ENCODE measurements around the gene FAM234B. TPM values are rescaled to one million over a fixed set of nuclear protein-coding genes. Genes with fewer than 3 reads are reported as not detected.
"Not testable (repeated sequence)": the region's sequence is repeated elsewhere in the genome, so short reads cannot be mapped to it uniquely, and the experiment has no call there.

FAM234B gene
- total RNA-seq, 3 donors from 2014 or later (not counting 1 experiment from before 2014, with no cell fraction given) = 5.5 to 8.7 (median 6.6) TPM

- Histone ChIP-seq H3K36me3 (ENCODE audit: control insufficient read depth, insufficient read depth, low read length) (no peaks in the 10 kb centered on the region), H3K9me3 (ENCODE audit: control insufficient read depth, insufficient read depth, low read length) (no peaks in the 10 kb centered on the region), H3K4me1 (ENCODE audit: control insufficient read depth, insufficient read depth, low read length) (no peaks in the 10 kb centered on the region), H3K27me3 (ENCODE audit: control insufficient read depth, insufficient read depth, low read length) (no peaks in the 10 kb centered on the region), H3K4me3 (ENCODE audit: low read length) (no peak overlapping the region), H3K27ac (ENCODE audit: low read length) (no peak overlapping the region)
- TF ChIP-seq CTCF (IDR thresholded peaks at IDR 0.05) = no peak
- Mint-ChIP-seq H3K4me1 (no peaks in the 10 kb centered on the region), H3K4me3 (no peak overlapping the region), H3K27me3 (ENCODE audit: low read depth in 2 of 2) (peaks cover 0 to 2% of the 10 kb centered on the region in 2 donors), H3K9me3 (no peaks in the 10 kb centered on the region), H3K27ac (no peak overlapping the region), H3K36me3 (no peaks in the 10 kb centered on the region)
- DNase-seq = no peak
- intact Hi-C loops (cut with micrococcal nuclease) = no loop called here
- ATAC-seq = no peak
- WGBS (ENCODE audit: insufficient coverage) = 92% methylated on average over 2 of the region's 2 CpGs
Observed at GRCh38 chr12:13032164-13032563, 12.0 kb upstream of the FAM234B start.

- intact Hi-C loops (cut with micrococcal nuclease) = no loop called here
- no peaks in the 10 kb centered on the region for H3K36me3 Mint-ChIP-seq
- no peaks in the 10 kb centered on the region for H3K9me3 Mint-ChIP-seq
- no peak overlapping the region for H3K4me3 Mint-ChIP-seq
- H3K4me1 Mint-ChIP-seq = no peaks in the 10 kb centered on the region
- no peak overlapping the region for H3K27ac Mint-ChIP-seq
- WGBS (ENCODE audit: insufficient coverage) = 93% methylated on average over 4 of the region's 5 CpGs
- no peaks in the 10 kb centered on the region for H3K27me3 ChIP-seq (ENCODE audit: control insufficient read depth, insufficient read depth, low read length)
- H3K4me3 ChIP-seq (ENCODE audit: low read length) = no peak overlapping the region
- no peaks in the 10 kb centered on the region for H3K4me1 ChIP-seq (ENCODE audit: control insufficient read depth, insufficient read depth, low read length)
- no peaks in the 10 kb centered on the region for H3K9me3 ChIP-seq (ENCODE audit: control insufficient read depth, insufficient read depth, low read length)
- H3K27ac ChIP-seq (ENCODE audit: low read length) = no peak overlapping the region
- TF ChIP-seq CTCF (IDR thresholded peaks at IDR 0.05) = no peak
- peaks cover 0 to 2% of the 10 kb centered on the region in 2 donors for H3K27me3 Mint-ChIP-seq (ENCODE audit: low read depth in 2 of 2)
- no peaks in the 10 kb centered on the region for H3K36me3 ChIP-seq (ENCODE audit: control insufficient read depth, insufficient read depth, low read length)
- ATAC-seq = no peak
- DNase-seq = no peak
Observed at GRCh38 chr12:13033476-13033875, 10.7 kb upstream of the FAM234B start.

- intact Hi-C loops (cut with micrococcal nuclease); H3K27ac ChIP-seq (ENCODE audit: low read length); H3K4me3 Mint-ChIP-seq; H3K27me3 ChIP-seq (ENCODE audit: control insufficient read depth, insufficient read depth, low read length); H3K9me3 Mint-ChIP-seq; H3K4me1 Mint-ChIP-seq; H3K27ac Mint-ChIP-seq; H3K4me3 ChIP-seq (ENCODE audit: low read length); H3K27me3 Mint-ChIP-seq (ENCODE audit: low read depth in 2 of 2); ATAC-seq; DNase-seq; H3K36me3 ChIP-seq (ENCODE audit: control insufficient read depth, insufficient read depth, low read length); H3K9me3 ChIP-seq (ENCODE audit: control insufficient read depth, insufficient read depth, low read length); H3K36me3 Mint-ChIP-seq; H3K4me1 ChIP-seq (ENCODE audit: control insufficient read depth, insufficient read depth, low read length): not testable (repeated sequence)
- WGBS (ENCODE audit: insufficient coverage) = 80% methylated on average over 5 of the region's 5 CpGs
Observed at GRCh38 chr12:13035335-13035734, 8.8 kb upstream of the FAM234B start.

- 93% methylated on average over 2 of the region's 3 CpGs for WGBS (ENCODE audit: insufficient coverage)
- Mint-ChIP-seq H3K27ac (no peak overlapping the region), H3K4me1 (no peaks in the 10 kb centered on the region), H3K4me3 (no peak overlapping the region), H3K27me3 (ENCODE audit: low read depth in 2 of 2) (peaks cover 5 to 11% of the 10 kb centered on the region in 2 donors), H3K9me3 (no peaks in the 10 kb centered on the region), H3K36me3 (no peaks in the 10 kb centered on the region)
- Histone ChIP-seq H3K4me3 (ENCODE audit: low read length) (no peak overlapping the region), H3K4me1 (ENCODE audit: control insufficient read depth, insufficient read depth, low read length) (no peaks in the 10 kb centered on the region), H3K27me3 (ENCODE audit: control insufficient read depth, insufficient read depth, low read length) (no peaks in the 10 kb centered on the region), H3K36me3 (ENCODE audit: control insufficient read depth, insufficient read depth, low read length) (no peaks in the 10 kb centered on the region), H3K27ac (ENCODE audit: low read length) (no peak overlapping the region), H3K9me3 (ENCODE audit: control insufficient read depth, insufficient read depth, low read length) (no peaks in the 10 kb centered on the region)
- intact Hi-C loops (cut with micrococcal nuclease) = no loop called here
- DNase-seq = no peak
- TF ChIP-seq CTCF (IDR thresholded peaks at IDR 0.05) = no peak
- ATAC-seq = no peak
Observed at GRCh38 chr12:13036881-13037280, 7.3 kb upstream of the FAM234B start.
